Lung microvascular endothelial cell (primary cell): ENCODE data around the gene RPTN. TPM values are rescaled to one million over a fixed set of nuclear protein-coding genes. Genes with fewer than 3 reads are reported as not detected.

ENCODE experiments used
- DNase-seq, 2 donors: peaks; one replicate each; pipeline versions ENCODE4 v3.0.0 to v3.0.0-alpha.2; 2010; ENCODE audit warnings: low read depth in 2 of 2
- total RNA-seq: library from RNA; depleted of rRNA; stranded (reverse); fragments of >200 nt; gene quantifications from 2 replicates; pipeline ENCODE4 v1.2.1, GENCODE V29; 2014

The RPTN gene, protein sequence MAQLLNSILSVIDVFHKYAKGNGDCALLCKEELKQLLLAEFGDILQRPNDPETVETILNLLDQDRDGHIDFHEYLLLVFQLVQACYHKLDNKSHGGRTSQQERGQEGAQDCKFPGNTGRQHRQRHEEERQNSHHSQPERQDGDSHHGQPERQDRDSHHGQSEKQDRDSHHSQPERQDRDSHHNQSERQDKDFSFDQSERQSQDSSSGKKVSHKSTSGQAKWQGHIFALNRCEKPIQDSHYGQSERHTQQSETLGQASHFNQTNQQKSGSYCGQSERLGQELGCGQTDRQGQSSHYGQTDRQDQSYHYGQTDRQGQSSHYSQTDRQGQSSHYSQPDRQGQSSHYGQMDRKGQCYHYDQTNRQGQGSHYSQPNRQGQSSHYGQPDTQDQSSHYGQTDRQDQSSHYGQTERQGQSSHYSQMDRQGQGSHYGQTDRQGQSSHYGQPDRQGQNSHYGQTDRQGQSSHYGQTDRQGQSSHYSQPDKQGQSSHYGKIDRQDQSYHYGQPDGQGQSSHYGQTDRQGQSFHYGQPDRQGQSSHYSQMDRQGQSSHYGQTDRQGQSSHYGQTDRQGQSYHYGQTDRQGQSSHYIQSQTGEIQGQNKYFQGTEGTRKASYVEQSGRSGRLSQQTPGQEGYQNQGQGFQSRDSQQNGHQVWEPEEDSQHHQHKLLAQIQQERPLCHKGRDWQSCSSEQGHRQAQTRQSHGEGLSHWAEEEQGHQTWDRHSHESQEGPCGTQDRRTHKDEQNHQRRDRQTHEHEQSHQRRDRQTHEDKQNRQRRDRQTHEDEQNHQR
- not detected in 2 replicates for total RNA-seq

- no peak for DNase-seq
These were observed at the start of gene RPTN for GRCh38 chr1:152159144-152159543. RPTN (minus strand) TSS chr1:152159228; CDS start chr1:152157889, 1,339 bp downstream.

- DNase-seq = no peak
These were observed 40.0 kb upstream of the RPTN start for GRCh38 chr1:152198982-152199381.

DNA sequence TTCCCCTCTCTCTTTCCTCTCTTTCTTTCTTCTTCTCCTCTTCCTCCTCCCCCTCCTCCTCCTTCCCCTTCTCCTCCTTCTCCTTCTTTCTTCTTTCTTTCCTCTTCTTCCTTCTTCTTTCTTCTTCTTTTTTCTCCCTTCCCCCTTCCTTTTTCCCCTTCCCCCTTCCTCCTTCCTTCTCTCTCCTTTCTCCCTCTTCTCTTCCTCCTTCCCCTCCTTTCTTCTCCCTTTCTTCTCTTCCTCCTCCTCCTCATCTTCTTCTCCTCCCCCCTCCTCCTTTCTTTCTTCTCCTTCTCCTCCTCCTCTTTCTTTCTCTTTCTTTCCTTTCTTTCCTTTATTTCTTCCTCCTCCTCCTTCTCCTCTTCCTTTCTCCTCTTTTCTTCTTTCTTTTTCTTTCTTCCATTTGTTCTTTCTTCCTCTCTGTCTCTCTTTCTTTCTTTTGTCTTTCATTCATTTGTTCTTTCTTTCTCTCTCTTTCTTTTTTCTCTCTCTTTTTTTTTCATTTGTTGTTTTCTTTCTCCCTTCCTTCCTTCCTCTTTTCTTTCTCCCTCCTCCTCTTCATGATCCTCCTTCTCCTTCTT is 38.4 kb upstream of the RPTN start:
- DNase-seq = no peak

DNA sequence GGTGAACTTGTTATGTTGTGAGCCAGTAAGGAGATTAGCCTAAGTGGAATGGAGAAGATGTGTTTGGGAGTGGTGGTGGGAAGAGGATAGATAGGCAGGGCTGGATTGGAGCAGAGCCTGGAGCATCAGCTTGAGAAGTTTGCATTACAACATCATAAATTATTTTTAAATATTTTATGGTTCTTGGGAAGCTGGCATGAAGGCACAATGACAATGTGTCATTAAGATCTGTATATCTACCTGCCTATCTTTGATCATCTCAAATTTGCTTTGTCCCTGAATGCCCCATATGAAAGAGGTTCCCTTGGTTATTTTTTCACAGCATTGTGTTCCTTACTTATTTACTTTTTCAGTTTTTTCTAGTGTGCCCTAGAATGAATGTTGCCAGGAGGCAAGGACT is 32.7 kb upstream of the RPTN start:
- no peak for DNase-seq

- DNase-seq = no peak
These were observed 32.2 kb upstream of the RPTN start for GRCh38 chr1:152191260-152191659.

- DNase-seq = no peak
These were observed 31.6 kb upstream of the RPTN start for GRCh38 chr1:152190589-152190988.

- DNase-seq = peak; percentile 77 to 79
These were observed 30.8 kb upstream of the RPTN start for GRCh38 chr1:152189657-152190442.

GRCh38 chr1:152188673-152189591 is 29.9 kb upstream of the RPTN start:
- peak; percentile 72 to 77 for DNase-seq

- DNase-seq = no peak
These were observed 27.7 kb upstream of the RPTN start for GRCh38 chr1:152186556-152187285.

GRCh38 chr1:152185544-152186391 is 26.7 kb upstream of the RPTN start:
- peak; percentile 73 to 75 for DNase-seq

DNA sequence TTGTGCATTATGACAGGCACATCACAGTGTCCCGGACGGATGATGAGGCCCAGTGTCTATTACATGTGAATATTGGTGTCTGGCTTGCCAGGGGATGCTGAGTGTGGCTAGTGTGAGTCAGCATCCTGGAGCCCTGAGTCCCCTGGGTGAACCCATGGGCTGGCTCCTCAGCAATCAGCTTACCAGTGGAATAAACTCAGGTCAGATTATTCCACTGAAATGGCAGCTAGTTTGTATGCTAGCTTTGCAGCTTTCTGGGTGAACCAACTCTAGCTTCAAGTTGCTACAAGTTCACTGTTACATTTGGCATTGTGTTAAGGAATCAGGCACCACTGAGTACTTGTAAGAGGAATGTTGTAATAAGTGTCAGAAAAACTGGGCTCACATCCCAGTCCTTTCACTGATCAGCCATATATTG is 23.9 kb upstream of the RPTN start:
- peak; percentile 33 to 88 for DNase-seq

DNA sequence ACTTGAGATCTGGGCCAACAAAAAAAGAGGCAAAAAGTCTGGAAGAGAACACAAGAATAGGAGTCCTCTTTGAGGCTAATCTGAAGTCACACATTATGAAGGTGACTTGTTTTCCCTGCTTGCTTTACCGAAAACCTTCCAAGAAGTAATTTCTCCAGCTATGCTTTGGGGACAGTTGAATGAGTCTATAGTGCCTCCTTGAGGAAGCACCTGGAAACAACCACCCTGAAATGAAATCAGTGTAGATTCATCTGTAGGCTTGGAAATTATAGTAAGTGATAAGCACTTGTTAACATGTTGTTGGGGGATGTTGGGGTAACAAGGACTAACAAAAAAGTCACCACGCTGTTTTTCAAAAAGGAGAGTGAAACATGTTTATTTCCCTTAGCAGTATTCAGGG is 23.4 kb upstream of the RPTN start:
- peak; percentile 11 to 49 for DNase-seq

- DNase-seq = no peak
These were observed 20.5 kb upstream of the RPTN start for GRCh38 chr1:152179566-152179965.

GRCh38 chr1:152170287-152170905 is 11.4 kb upstream of the RPTN start:
- DNase-seq = no peak

GRCh38 chr1:152169366-152170025 is 10.5 kb upstream of the RPTN start:
- DNase-seq = no peak

DNA sequence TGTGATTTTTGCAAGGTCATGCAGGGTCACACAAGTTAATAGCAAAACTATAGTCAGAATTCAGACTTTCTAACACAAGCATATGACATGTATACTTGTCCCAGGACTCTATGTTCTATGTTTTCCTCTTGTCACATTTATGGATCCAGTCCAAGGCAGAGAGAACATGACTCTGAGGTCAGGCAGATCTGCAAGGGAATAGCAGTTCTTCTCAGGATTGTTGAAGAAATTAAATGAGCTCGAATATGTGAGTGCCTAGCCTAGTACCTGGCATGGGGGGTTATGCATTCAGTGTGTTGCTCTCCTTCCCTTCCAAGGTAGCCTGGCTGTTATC is 9.5 kb upstream of the RPTN start:
- DNase-seq = no peak

DNA sequence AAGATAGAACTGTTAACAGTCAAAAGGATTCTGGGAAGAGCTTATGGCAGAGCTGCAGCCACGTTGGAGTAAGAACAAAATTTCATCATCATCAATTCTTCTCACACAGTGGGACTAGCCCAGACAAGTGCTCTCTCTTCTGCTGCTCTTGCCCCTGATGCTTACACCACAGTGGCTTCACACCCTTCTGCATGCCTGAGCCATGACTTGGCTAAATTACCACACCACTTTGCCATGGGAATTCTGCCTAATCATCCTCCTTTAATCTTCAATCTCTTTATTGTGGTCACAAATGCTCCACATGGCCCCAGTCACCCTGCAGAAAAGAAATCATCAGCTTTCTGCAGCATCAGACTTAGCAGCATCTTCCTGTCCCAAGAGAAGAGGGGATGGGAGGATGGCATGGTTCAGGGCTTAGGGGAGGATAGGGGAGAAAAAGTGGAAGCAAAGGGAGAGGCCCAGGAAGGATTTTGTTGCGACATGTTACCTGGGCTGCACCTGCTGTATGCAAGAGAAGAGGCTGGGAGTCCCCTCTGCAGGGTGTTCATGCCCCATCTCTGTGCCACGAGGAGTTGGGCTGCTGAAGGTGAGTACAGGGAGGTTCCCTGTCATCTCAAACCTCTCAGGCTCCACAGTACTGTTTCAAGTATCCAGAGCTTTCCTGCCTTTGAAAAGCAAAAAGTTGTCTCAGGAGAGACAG is 9.0 kb upstream of the RPTN start:
- peak in 1 of 2 donors; percentile 67 for DNase-seq
